GM12892 (cell line): ENCODE results near the gene SHISA7.

Experiments
- POLR2A ChIP-seq: IDR thresholded peaks from 2 replicates; pipeline ENCODE4 v1.6.1; 2011; ENCODE audit warnings: low read depth, low read length, control low read depth
- POLR2AphosphoS5 ChIP-seq: IDR thresholded peaks from 2 replicates; pipeline ENCODE4 v1.6.1; 2011; ENCODE audit warnings: low read depth, low read length, control low read depth
- TAF1 ChIP-seq: IDR thresholded peaks from 2 replicates; pipeline ENCODE4 v1.6.1; 2011; ENCODE audit warnings: low read depth, mild to moderate bottlenecking, control low read depth, low read length, borderline replicate concordance

DNA sequence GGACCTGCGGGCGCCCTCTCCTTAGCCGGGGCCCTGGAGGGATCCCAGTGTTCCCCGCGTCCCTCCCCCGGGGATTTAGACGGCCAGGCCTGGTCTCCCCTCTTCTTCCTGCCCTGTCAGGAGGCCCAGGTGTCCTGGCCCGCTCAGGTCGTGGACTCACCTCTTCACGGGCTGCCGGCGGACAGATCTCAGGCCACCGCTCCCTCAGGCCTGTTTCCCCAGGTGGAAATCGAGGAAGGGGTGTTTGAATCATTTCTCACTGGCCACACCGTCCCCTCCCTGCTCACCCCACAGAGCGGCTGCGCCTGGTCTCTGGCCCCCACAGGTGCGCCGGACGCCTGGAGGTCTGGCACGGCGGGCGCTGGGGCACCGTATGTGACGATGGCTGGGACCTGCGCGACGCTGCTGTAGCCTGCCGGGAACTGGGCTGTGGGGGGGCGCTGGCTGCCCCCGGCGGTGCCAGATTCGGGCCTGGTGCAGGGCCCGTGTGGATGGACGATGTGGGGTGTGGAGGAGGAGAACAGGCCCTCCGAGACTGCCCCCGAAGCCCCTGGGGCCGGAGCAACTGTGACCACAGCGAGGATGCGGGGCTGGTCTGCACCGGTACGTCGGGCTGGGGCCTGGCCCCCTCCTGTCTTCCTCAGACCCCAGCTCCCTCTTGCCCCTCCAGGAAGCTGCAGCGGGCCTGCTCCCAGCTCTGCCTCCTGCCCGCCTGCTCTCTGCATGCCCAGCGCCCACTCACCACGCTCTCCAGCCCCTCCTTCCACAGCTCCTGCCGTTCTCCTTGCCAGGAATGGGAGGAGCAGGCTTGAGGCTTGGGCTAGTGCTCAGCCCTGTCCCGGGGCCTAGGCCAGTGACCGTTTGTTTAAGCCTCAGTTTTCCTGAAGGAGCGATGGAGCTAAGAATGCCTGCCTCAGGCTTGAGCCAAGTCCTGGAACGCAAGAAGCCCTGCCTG is 47.7 kb upstream of the SHISA7 start:
- TF ChIP-seq POLR2AphosphoS5 (no peak), POLR2A (no peak), TAF1 (no peak)
